ENCODE measurements around the gene EP400.

EP400 gene

GRCh38 chr12:131949431-131950181 lies at the start of gene EP400:
TSS of gene EP400 (plus strand) at chr12:131949942. CDS start at chr12:131960620, 10,678 bp downstream.
- DNase-seq: peak; percentile 96

DNA sequence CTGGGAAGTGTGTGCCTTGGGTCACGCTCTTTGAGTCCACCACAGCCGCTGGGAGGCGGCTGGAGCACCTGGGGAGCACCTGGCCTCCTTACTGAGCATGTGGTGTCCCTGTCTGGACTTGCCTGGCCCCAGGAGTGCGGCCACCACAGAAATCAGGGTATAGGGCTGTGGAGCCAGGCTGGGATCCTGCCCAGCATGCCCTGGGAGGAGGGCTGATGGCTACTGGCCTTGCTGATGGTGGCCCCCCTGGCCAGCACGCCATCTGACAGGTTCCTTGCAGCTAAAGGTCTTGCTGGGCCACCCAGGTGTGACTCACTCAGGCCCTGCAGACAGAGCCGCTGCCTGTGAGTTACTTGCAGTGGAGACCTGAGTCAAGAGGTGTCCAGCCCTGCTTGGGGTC lies 49.3 kb upstream of the EP400 start:
- DNase-seq: no peak

DNA sequence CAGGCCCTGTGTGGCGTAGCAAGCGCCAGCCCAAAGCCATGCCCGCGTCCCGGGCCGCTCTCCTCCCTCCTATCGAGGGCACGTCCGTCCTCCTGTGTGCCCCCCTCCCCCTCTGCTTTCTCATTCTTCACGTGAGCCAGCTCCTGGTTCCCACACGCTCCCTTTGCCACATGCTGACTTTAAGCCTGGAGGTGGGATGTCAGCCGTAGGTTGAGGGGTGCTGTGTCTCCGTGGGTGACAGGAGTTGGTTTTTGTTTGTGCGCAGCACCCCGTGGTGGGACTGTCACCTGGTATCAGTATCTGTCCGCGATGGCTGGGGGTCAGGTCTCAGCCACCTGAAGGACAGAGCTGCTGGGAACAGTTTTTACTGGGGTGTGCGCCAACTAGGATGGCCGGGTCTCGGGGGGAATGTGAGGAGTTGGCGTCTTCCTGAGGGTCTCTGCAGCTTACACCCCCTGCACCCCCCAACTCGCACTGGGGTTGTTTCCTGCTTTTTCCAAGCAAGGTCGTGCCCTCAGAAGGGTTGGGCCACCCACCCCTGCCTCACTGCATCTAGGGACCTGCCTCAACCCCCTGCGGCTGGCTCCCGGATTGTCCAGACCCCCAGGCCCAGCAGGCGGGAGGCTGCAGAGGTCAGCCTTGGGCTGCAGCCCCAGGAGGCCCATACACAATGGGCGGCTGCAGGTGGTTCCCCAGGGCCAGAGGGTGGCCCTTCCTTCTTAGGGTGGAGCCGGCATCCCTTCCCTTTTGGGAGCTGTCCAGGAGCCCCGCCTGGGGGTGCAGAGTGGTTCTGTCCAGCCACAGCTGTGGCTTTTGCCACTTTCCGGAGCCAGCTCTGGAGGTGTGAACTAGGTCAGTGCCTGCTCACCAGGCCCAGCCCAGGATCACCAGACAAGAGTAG lies 48.1 kb upstream of the EP400 start:
- DNase-seq: no peak

DNA sequence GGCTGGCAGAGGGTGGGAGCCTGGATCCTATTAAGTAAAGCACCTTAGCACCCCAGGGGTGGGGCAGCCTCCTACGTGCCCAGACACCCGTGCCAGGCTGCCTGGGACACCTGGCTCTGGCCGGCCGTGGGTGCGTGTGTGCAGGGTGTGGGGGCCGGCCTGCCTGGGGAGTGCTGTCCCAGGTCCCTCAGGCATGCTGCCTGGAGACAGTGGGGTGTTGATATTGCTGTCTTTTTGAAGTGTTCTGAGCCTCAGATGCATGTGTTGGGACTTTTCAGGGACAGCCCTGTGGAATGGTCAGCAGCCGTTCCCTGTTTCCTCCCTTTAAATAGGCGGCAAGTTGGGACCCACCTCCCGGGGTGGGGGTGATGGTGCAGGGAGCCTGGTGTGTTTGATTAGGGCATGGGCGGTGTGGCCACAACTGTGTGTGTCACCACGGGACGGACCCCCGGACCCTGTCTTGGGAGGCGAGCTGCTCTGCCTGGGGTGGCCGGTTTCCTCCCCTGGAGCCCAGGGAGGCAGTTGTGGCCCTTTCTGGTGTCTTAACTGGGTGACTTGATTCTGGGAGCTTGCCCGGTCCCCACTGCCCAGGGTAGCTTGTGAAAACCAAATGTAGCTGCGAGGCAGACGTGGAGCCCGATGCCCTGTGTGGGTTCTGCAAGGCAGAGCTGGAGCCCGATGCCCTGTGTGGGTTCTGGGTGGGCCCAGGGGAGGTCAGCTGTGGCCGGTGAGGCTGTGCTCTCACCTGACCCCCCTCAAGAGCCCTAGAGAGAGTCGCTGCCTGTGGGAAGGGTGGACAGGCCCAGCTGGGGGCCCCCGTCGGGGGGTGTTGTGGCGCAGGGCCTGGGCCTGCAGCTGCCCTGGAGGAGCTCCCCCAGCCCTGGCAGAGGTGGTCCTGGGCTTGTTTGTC lies 47.2 kb upstream of the EP400 start:
- DNase-seq: no peak

DNA sequence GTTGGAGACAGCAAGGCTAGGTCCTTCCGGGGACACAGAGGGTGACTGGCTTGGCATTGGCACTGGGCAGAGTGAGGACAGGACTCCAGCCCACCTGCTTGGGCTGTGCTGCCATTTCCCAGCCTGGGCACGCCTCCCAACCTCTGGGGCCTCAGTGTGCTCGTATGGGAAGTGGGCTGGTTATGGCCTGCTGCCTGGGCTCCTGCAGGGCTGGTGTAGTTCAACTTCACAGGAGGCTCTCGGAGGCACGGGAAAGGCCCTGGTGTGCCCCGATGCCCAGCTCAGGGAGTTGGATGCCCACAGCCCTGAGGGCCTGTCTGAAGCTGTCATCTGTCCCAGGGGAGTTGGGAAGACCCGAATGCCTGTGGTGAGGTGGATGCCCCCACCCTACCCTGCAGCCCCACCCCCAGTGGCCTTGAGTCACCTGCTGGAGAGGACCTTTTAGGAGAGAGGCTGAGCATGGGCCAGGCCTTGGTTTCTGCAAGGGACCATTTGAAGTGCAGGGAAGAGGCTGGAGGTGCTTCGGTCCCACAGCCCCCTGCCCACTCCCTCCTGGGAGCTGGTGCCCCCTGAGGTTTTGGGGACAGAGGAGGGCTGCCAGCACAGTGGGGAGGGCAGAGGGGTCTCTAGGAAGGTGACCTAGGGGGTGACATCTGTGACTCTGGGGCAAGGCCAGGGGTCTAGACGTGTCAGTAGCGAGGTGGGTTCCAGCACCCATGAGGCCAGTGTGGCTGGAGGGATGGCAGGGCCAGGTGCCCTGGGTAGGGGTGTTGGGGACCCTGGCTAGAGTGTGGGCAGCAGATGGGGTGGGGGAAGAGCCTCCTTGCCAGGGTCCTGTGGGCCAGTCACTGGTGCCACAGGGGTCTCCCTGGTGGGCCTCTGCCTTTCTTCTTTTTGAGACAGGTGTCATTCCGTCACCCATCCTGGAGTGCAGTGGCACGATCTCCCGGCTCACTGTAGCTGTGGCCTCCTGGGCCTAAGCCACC lies 46.2 kb upstream of the EP400 start:
- DNase-seq: no peak

DNA sequence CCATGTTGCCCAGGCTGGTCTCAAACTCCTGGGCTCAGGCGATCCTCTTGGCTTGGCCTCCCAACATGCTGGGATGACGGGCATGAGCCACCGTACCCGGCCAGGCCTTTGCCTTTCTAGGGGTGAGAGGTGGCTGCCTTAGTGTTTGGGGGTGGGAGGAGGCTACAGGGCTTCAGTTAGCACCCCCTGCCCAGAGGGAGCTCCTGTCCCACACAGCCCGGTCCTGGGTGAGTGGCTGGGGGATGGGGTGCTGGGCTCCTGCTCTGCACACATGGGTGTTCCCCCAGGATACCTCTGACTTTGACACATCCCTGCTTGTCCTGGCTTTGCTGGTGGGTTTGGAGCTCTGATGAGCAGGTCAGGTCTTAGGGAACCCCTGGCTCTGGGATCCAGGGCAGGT lies 45.4 kb upstream of the EP400 start:
- no peak for DNase-seq

GRCh38 chr12:131905081-131905629 lies 44.6 kb upstream of the EP400 start:
- no peak for DNase-seq

GRCh38 chr12:131905630-131906091 lies 44.1 kb upstream of the EP400 start:
- no peak for DNase-seq

DNA sequence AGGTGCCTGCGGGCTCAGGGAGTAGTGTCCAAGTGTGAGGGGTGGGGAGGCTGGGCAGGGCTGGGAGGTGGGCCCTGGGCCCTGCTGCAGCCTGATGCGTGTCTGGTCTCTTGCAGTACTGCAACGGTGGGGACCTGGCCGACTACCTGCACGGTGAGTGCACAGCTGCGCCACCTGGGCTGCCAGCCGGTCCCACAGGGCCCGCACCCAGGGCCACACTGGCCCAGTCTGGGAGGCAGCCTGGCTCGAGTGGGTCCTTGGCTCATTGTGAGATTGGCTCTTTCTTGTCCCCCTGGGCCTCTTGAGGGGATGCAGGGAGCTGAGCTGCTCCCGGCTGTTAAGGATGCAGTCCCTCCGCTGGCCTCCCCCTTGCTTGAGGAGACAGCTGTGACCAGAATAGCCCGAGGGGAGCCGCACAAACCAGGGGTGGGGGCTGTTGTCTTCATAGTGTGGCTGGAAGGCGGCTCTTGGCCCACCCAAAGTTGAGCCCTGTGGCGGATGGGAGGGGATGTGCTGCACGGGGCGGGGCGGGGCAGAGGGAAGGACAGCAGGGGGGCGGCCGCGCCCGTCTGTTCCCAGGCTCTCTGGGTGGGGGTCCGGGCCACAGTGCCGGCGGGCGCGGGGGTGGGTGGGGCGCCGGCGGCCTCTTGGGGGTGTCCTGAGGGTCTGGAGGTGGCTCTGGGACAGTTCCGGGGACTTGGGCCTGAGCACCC lies 42.2 kb upstream of the EP400 start:
- no peak for DNase-seq

GRCh38 chr12:131908092-131909080 lies 41.4 kb upstream of the EP400 start:
- DNase-seq: no peak

- DNase-seq: no peak
Observed at GRCh38 chr12:131909081-131909751, 40.5 kb upstream of the EP400 start.

- DNase-seq: no peak
Observed at GRCh38 chr12:131909752-131910219, 40.0 kb upstream of the EP400 start.

DNA sequence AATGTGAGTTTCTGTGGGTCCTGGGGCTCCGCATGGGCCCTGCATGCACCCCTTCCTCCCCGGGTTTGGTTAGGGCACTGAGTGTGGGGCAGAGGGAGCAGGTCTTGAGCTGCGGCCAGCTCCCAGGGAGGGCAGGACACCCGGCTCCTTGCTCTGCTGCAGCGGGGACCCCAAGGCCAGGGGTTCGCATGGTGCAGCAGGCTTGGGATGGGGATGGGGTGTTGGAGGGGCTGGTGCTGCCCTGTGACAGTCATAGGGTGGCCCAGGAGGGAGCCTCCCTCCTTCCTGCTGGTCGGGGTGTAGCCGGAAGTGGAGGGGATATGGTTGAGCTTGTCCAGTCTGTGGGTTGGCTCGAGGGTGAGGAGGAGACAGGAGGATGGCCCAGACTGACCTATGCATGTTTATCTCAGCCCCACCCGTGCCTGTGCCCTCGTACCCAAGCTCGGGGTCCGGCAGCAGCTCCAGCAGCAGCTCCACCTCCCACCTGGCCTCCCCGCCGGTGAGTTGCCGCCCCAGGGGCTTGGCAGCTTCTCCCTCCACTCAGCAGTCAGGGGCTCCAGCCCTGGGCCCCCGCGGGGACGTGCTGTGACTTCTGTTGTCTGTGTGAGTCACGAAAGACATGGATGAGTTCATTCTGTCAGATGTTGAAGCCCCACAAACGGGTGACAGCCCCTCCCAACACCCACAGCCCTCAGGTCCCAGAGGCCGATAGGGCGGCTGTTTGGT lies 39.3 kb upstream of the EP400 start:
- no peak for DNase-seq

GRCh38 chr12:131911028-131911650 lies 38.6 kb upstream of the EP400 start:
- DNase-seq: no peak

- no peak for DNase-seq
Observed at GRCh38 chr12:131911851-131912477, 37.8 kb upstream of the EP400 start.

DNA sequence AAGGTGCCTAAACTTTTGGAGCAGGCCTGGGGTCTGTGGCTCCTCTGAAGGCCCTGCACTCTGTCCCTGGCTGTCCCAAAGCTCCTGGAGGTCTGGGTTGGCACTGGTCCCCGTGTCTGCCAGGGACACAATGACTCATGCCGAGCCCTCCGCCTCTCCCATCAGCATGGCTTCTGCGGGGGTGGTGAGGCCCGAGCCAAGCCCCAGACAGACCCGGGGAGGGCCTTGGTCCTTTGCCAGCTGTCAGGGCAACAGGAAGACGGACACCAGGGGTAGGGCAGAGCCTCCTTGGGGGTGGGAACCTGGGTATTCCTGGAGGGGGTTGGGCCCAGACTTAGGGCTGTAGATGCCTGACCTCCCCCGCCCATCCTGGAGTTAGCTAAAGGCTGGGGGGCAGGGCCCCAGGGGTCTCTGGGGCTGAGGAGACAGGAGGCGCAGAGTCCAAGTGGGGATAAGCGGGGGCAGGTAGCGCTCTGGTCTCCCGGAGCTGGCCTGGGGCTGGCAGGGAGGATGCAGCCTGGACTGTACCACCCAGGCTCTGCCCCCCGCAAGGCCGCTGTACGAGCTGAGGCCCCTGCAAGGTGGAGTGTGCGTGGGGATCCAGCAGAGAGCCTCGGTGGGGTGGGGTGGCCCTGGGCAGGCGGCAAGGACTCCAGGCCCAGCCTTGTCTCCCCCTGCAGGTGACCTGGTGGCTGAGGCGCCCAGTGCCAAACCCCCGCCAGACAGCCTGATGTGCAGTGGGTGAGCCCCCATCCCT lies 37.0 kb upstream of the EP400 start:
- no peak for DNase-seq
